Naive thymus-derived CD4-positive, alpha-beta T cell (primary cell): ENCODE results near the gene RPL12. TPM values are rescaled to one million over a fixed set of nuclear protein-coding genes. Genes with fewer than 3 reads are reported as not detected.

Experiments
- ATAC-seq: fragments of 150-1000 bp; cut with Tn5 transposase; 2 replicates; pipeline ENCODE4 v1.10.0; 2021; ENCODE audit warnings: mild to moderate bottlenecking, moderate library complexity
- CTCF ChIA-PET: fragments of 350-600 bp; sonication (Branson Sonifier 250); formaldehyde crosslinking; loops from one replicate; lab custom pipeline; 2021; ENCODE audit warnings: antibody characterized with exemption; lab: Charles Lee
- POLR2A ChIA-PET: fragments of 350-600 bp; sonication (Branson Sonifier 250); formaldehyde crosslinking; loops from one replicate; lab custom pipeline; 2021; ENCODE audit warnings: antibody characterized with exemption, inconsistent platforms; lab: Charles Lee
- DNase-seq, 9 donors: peaks; one replicate each; pipeline versions ENCODE4 v3.0.0 to v3.0.0-alpha.2; 2020 to 2022; ENCODE audit warnings: mixed read lengths in 1 of 9
- H3K27ac ChIP-seq: one replicate; pipeline ENCODE4 v1.7.0; 2013; ENCODE audit warnings: mild to moderate bottlenecking, low read depth, low read length, moderate library complexity
- H3K27me3 ChIP-seq, 2 donors: one replicate each; pipeline ENCODE4 v1.7.0; 2013; ENCODE audit warnings: low read length in 2 of 2, mild to moderate bottlenecking in 2 of 2, moderate library complexity in 2 of 2; ENCODE audit not compliant: control insufficient read depth in 2 of 2, insufficient read depth in 2 of 2
- H3K36me3 ChIP-seq, 3 experiments: 1 replicate in 2 of 3; 2 replicates in 1 of 3; pipeline ENCODE4 v1.7.0; 2013; ENCODE audit warnings: low read length in 3 of 3, mild to moderate bottlenecking in 3 of 3, moderate library complexity in 1 of 3; ENCODE audit not compliant: insufficient read depth in 3 of 3, control insufficient read depth in 2 of 3
- H3K4me1 ChIP-seq, 2 donors: one replicate each; pipeline ENCODE4 v1.7.0; 2013; ENCODE audit warnings: low read length in 2 of 2, mild to moderate bottlenecking in 2 of 2, moderate library complexity in 1 of 2; ENCODE audit not compliant: control insufficient read depth in 2 of 2, insufficient read depth in 2 of 2
- H3K4me3 ChIP-seq: 2 replicates; pipeline ENCODE4 v1.7.0; 2013; ENCODE audit warnings: mild to moderate bottlenecking, low read length
- H3K9me3 ChIP-seq, 3 experiments: 1 replicate in 2 of 3; 2 replicates in 1 of 3; pipeline ENCODE4 v1.7.0; 2013; ENCODE audit warnings: low read length in 3 of 3; ENCODE audit not compliant: control insufficient read depth in 2 of 3
- H3K27ac Mint-ChIP-seq, 9 donors: one replicate each; pipeline ENCODE4 v1.8.0; 2020 to 2022; ENCODE audit warnings: mixed read lengths in 9 of 9, mild to moderate bottlenecking in 8 of 9, moderate library complexity in 5 of 9, inconsistent platforms in 2 of 9
- H3K27me3 Mint-ChIP-seq, 5 donors: one replicate each; pipeline ENCODE4 v1.8.0; 2021 to 2022; ENCODE audit warnings: mixed read lengths in 5 of 5, mild to moderate bottlenecking in 1 of 5
- H3K36me3 Mint-ChIP-seq, 5 donors: one replicate each; pipeline ENCODE4 v1.8.0; 2020 to 2022; ENCODE audit warnings: mixed read lengths in 5 of 5, mild to moderate bottlenecking in 3 of 5, inconsistent platforms in 1 of 5
- H3K4me1 Mint-ChIP-seq, 7 donors: one replicate each; pipeline ENCODE4 v1.8.0; 2020 to 2022; ENCODE audit warnings: mixed read lengths in 7 of 7, mild to moderate bottlenecking in 3 of 7, inconsistent platforms in 1 of 7
- H3K4me3 Mint-ChIP-seq, 10 donors: one replicate each; pipeline ENCODE4 v1.8.0; 2020 to 2022; ENCODE audit warnings: mild to moderate bottlenecking in 10 of 10, mixed read lengths in 10 of 10, moderate library complexity in 6 of 10, inconsistent platforms in 2 of 10
- H3K9me3 Mint-ChIP-seq, 11 donors: one replicate each; pipeline ENCODE4 v1.8.0; 2020 to 2022; ENCODE audit warnings: mixed read lengths in 11 of 11, mild to moderate bottlenecking in 4 of 11, inconsistent platforms in 1 of 11, moderate library complexity in 1 of 11
- intact Hi-C, 2 donors: fragments of 100-400 bp; cut with micrococcal nuclease; formaldehyde crosslinking; loops; one replicate each; pipeline ENCODE4 v1.15.1; 2023
- polyA plus RNA-seq, 2 donors: library from polyadenylated mRNA; unstranded; fragments of 300-500 nt; fragmentation: Illumina TruSeq; gene quantifications; one replicate each; pipeline ENCODE4 v1.2.3, GENCODE V29; 2021
- total RNA-seq, 6 experiments: library from RNA in 5 of 6; stranded (reverse) in 5 of 6; gene quantifications; 1 replicate in 5 of 6; 2 replicates in 1 of 6; pipeline ENCODE4 v1.2.3 and lab custom pipeline; 2021 to 2026

The RPL12 gene
- total and polyA plus RNA-seq, 7 experiments from 2014 or later, result 1,005 to 1,958 (median 1,896) TPM

GRCh38 chr9:127415657-127416056 lies 35.5 kb downstream of the RPL12 start:
- H3K9me3 ChIP-seq, result no peaks in the 10 kb centered on the region
- H3K27ac ChIP-seq, result no peak overlapping the region
- H3K27ac Mint-ChIP-seq, result no peak overlapping the region
- peaks cover 0 to 16% (median 0%) of the 10 kb centered on the region in 7 donors for H3K4me1 Mint-ChIP-seq
- no peaks in the 10 kb centered on the region for H3K36me3 Mint-ChIP-seq
- ChIA-PET CTCF (interaction anchor here (0.8 to 0.9 kb wide), 2 partner anchors 9 to 544 kb away, joined by 3 to 4 read pairs; partner anchors contain the start of gene ZNF79), POLR2A (interaction anchor here (0.9 kb wide), 1 partner anchor 36 kb away, joined by 3 read pairs; the partner anchor contains the start of genes LRSAM1 and RPL12)
- no peaks in the 10 kb centered on the region for H3K27me3 ChIP-seq
- DNase-seq (no peak), ATAC-seq (no peak)
- intact Hi-C loops, result no loop called here
- H3K4me3 ChIP-seq, result no peak overlapping the region
- H3K9me3 Mint-ChIP-seq, result no peaks in the 10 kb centered on the region
- H3K36me3 ChIP-seq, result no peaks in the 10 kb centered on the region
- no peaks in the 10 kb centered on the region for H3K4me1 ChIP-seq
- peaks cover 31 to 48% (median 43%) of the 10 kb centered on the region in 5 donors for H3K27me3 Mint-ChIP-seq
- no peak overlapping the region for H3K4me3 Mint-ChIP-seq

- Histone ChIP-seq H3K36me3 (no peaks in the 10 kb centered on the region), H3K4me3 (no peak overlapping the region), H3K9me3 (no peaks in the 10 kb centered on the region), H3K4me1 (no peaks in the 10 kb centered on the region), H3K27ac (no peak overlapping the region), H3K27me3 (no peaks in the 10 kb centered on the region)
- ChIA-PET POLR2A (interaction anchor here (0.9 kb wide), 1 partner anchor 36 kb away, joined by 3 read pairs; the partner anchor contains the start of genes LRSAM1 and RPL12), CTCF (interaction anchor here (0.8 to 0.9 kb wide), 2 partner anchors 9 to 544 kb away, joined by 3 to 4 read pairs; partner anchors contain the start of gene ZNF79)
- intact Hi-C loops, result no loop called here
- ATAC-seq (no peak), DNase-seq (no peak)
- Mint-ChIP-seq H3K4me3 (no peak overlapping the region), H3K27me3 (peaks cover 31 to 51% (median 43%) of the 10 kb centered on the region in 5 donors), H3K27ac (no peak overlapping the region), H3K36me3 (no peaks in the 10 kb centered on the region), H3K4me1 (peaks cover 0 to 16% (median 0%) of the 10 kb centered on the region in 7 donors), H3K9me3 (no peaks in the 10 kb centered on the region)
Measured at GRCh38 chr9:127415141-127415540, 36.1 kb downstream of the RPL12 start.

GRCh38 chr9:127411122-127411521 lies 40.1 kb downstream of the RPL12 start:
- POLR2A ChIA-PET, result no interaction called here
- ATAC-seq (no peak), DNase-seq (no peak)
- H3K27me3 Mint-ChIP-seq, result peaks cover 33 to 62% (median 50%) of the 10 kb centered on the region in 5 donors
- H3K36me3 Mint-ChIP-seq, result no peaks in the 10 kb centered on the region
- intact Hi-C loops, result no loop called here
- no peaks in the 10 kb centered on the region for H3K9me3 Mint-ChIP-seq
- CTCF ChIA-PET, result no interaction called here
- Histone ChIP-seq H3K4me1 (no peaks in the 10 kb centered on the region), H3K27me3 (peaks cover 0 to 4% of the 10 kb centered on the region in 2 donors), H3K9me3 (no peaks in the 10 kb centered on the region), H3K4me3 (no peak overlapping the region), H3K27ac (no peak overlapping the region), H3K36me3 (no peaks in the 10 kb centered on the region)
- H3K4me3 Mint-ChIP-seq, result no peak overlapping the region
- no peak overlapping the region for H3K27ac Mint-ChIP-seq
- H3K4me1 Mint-ChIP-seq, result peaks cover 0 to 14% (median 0%) of the 10 kb centered on the region in 7 donors

GRCh38 chr9:127407492-127407843 lies 43.7 kb downstream of the RPL12 start:
- ChIA-PET CTCF (no interaction called here), POLR2A (interaction anchor here (0.5 kb wide), 1 partner anchor 40 kb away, joined by 3 read pairs; no protein-coding TSS in a partner anchor)
- Histone ChIP-seq H3K4me1 (no peaks in the 10 kb centered on the region), H3K4me3 (no peak overlapping the region), H3K36me3 (no peaks in the 10 kb centered on the region), H3K27me3 (peaks cover 0 to 25% of the 10 kb centered on the region in 2 donors), H3K9me3 (no peaks in the 10 kb centered on the region), H3K27ac (no peak overlapping the region)
- Mint-ChIP-seq H3K27me3 (peaks cover 17 to 49% (median 31%) of the 10 kb centered on the region in 5 donors), H3K4me1 (peaks cover 0 to 6% (median 0%) of the 10 kb centered on the region in 7 donors), H3K9me3 (no peaks in the 10 kb centered on the region), H3K36me3 (no peaks in the 10 kb centered on the region), H3K4me3 (no peak overlapping the region), H3K27ac (no peak overlapping the region)
- intact Hi-C loops, result no loop called here
- ATAC-seq, result no peak
- no peak for DNase-seq

GRCh38 chr9:127406799-127407491 lies 44.3 kb downstream of the RPL12 start:
- peaks cover 0 to 6% (median 0%) of the 10 kb centered on the region in 7 donors for H3K4me1 Mint-ChIP-seq
- no peaks in the 10 kb centered on the region for H3K4me1 ChIP-seq
- POLR2A ChIA-PET, result no interaction called here
- no peak overlapping the region for H3K27ac ChIP-seq
- H3K4me3 Mint-ChIP-seq, result no peak overlapping the region
- H3K36me3 ChIP-seq, result no peaks in the 10 kb centered on the region
- peaks cover 18 to 47% (median 31%) of the 10 kb centered on the region in 5 donors for H3K27me3 Mint-ChIP-seq
- no peak for DNase-seq
- CTCF ChIA-PET, result no interaction called here
- intact Hi-C loops, result no loop called here
- no peak for ATAC-seq
- no peaks in the 10 kb centered on the region for H3K36me3 Mint-ChIP-seq
- H3K9me3 Mint-ChIP-seq, result no peaks in the 10 kb centered on the region
- no peaks in the 10 kb centered on the region for H3K9me3 ChIP-seq
- H3K4me3 ChIP-seq, result no peak overlapping the region
- no peak overlapping the region for H3K27ac Mint-ChIP-seq
- peaks cover 0 to 25% of the 10 kb centered on the region in 2 donors for H3K27me3 ChIP-seq

- H3K9me3 ChIP-seq, result no peaks in the 10 kb centered on the region
- peak overlapping the region in 1 of 9 donors; percentile 10 for H3K27ac Mint-ChIP-seq
- H3K4me1 Mint-ChIP-seq, result peaks cover 0 to 4% (median 0%) of the 10 kb centered on the region in 7 donors
- DNase-seq (no peak), ATAC-seq (no peak)
- no peaks in the 10 kb centered on the region for H3K36me3 Mint-ChIP-seq
- H3K4me1 ChIP-seq, result no peaks in the 10 kb centered on the region
- POLR2A ChIA-PET, result no interaction called here
- no peak overlapping the region for H3K4me3 ChIP-seq
- peaks cover 19 to 47% (median 29%) of the 10 kb centered on the region in 5 donors for H3K27me3 Mint-ChIP-seq
- CTCF ChIA-PET, result no interaction called here
- H3K9me3 Mint-ChIP-seq, result no peaks in the 10 kb centered on the region
- H3K4me3 Mint-ChIP-seq, result no peak overlapping the region
- H3K36me3 ChIP-seq, result no peaks in the 10 kb centered on the region
- peaks cover 0 to 29% of the 10 kb centered on the region in 2 donors for H3K27me3 ChIP-seq
- intact Hi-C loops, result no loop called here
- H3K27ac ChIP-seq, result no peak overlapping the region
Measured at GRCh38 chr9:127405344-127406125, 45.7 kb downstream of the RPL12 start.
